Fibroblast of mammary gland (primary cell): Measurements from ENCODE around the gene FADS6.
A peak's percentile ranks its signal among the peaks of the same experiment; 100 is the strongest.

Experiments
- DNase-seq: peaks from one replicate; pipeline ENCODE4 v3.0.0-alpha.2; 2010; ENCODE audit warnings: low read depth
- H3K4me3 ChIP-seq: 2 replicates; pipeline ENCODE4 v1.5.1; 2011; ENCODE audit warnings: low read depth, mild to moderate bottlenecking, low read length, moderate library complexity; ENCODE audit not compliant: control insufficient read depth
- TF ChIP-seq, protein P1 (sequence below): conservative IDR thresholded peaks from 2 replicates; pipeline ENCODE4 v1.5.1; 2011; ENCODE audit warnings: low read depth, low read length, inconsistent platforms; ENCODE audit not compliant: control insufficient read depth, insufficient read depth

Gene FADS6

DNA sequence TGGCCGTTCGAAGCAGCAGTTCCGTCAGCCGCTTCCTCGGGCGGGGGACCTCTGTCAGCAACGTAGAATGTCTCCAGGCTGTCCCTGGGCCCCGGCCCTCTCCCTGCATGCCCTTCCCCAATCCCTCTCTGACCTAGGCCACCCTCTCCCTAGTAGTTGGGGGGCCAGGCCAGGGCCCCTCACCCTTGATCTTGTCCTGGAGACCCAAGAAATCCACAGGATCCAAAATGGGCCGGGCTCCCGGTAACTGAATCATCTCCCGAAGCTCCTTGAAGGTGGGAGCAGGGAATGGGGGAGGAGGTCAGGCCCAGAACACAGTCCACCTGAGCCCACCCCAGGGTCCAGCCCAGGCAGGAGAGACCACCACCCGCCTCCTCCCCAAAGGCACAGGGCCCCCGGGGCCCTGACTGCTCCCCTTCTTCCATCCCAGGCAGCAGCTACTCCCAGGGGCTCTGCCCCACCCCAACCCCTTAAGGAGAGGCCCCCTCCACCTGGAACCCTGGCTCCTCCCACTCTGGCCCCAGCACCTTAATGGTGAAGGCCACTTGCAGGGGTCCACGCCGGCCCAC is 29.1 kb downstream of the FADS6 start:
- TF ChIP-seq, protein P1, sequence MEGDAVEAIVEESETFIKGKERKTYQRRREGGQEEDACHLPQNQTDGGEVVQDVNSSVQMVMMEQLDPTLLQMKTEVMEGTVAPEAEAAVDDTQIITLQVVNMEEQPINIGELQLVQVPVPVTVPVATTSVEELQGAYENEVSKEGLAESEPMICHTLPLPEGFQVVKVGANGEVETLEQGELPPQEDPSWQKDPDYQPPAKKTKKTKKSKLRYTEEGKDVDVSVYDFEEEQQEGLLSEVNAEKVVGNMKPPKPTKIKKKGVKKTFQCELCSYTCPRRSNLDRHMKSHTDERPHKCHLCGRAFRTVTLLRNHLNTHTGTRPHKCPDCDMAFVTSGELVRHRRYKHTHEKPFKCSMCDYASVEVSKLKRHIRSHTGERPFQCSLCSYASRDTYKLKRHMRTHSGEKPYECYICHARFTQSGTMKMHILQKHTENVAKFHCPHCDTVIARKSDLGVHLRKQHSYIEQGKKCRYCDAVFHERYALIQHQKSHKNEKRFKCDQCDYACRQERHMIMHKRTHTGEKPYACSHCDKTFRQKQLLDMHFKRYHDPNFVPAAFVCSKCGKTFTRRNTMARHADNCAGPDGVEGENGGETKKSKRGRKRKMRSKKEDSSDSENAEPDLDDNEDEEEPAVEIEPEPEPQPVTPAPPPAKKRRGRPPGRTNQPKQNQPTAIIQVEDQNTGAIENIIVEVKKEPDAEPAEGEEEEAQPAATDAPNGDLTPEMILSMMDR, result no peak
- H3K4me3 ChIP-seq, result no peak overlapping the region

DNA sequence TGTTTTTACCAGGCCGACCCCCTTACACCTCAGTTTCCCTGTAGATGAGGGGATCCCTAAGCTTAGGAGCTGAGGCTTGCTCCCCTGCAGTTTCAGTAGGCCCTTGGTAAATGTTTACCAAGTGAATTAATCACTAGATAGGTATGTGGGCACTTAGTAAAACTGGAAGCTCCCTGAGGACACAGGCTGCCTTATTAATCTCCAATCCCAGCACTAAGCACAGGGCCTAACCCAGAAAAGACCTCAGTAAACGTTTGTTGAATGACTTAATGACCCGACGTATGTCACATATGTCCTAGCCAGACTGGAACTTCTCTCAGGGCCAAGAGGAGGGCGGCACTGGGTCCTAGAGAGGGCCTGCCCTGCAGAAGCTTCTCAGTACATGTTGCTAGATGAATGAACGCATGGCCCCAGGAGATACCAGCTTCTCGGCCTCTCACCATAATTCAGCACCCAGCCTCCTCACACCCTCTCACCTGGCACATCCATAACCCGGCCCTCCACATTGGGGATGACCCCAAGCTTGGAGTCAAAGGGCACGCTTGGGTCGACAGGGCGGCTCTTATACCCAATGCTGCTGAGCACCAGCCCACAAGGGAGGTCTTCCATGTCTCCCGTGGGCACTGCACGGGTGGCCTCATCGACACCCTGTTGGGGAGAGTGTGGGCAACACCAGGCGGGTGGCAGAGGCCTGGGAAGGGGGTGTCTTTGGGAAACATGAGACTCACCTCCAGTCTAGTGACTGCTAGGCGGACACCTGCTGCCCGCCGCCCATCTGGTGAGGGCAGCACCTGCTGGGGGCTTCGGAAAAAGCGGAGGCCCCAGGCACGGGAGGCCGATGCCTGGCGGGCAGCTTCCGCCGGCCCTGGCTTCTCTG is 29.8 kb downstream of the FADS6 start:
- no peak for DNase-seq
- no peak overlapping the region for H3K4me3 ChIP-seq
- TF ChIP-seq, protein P1, result no peak

More for the DNA sequence above, 29.1 kb downstream of the FADS6 start:
- no peak for DNase-seq

DNA sequence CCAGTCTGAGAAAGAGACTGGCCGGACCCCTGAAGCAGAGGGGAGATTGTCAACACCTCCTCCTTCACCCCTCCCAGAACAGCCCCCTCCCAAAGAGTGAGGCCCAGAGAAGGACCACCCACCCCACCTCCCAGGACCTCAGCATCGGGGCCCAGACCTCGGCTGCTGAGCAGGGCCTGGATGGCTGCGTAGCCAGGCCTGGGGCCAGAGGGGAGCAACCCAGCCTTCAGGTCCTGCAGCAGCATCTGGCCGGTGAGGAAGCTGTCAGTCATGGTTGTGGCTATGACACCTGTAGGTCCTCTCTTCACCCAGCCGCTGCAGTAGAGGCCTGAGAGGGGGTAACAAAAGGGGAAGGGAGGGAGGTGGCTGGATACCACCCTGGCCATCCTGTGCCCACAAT is 30.5 kb downstream of the FADS6 start:
- DNase-seq, result no peak
- H3K4me3 ChIP-seq, result no peak overlapping the region

DNA sequence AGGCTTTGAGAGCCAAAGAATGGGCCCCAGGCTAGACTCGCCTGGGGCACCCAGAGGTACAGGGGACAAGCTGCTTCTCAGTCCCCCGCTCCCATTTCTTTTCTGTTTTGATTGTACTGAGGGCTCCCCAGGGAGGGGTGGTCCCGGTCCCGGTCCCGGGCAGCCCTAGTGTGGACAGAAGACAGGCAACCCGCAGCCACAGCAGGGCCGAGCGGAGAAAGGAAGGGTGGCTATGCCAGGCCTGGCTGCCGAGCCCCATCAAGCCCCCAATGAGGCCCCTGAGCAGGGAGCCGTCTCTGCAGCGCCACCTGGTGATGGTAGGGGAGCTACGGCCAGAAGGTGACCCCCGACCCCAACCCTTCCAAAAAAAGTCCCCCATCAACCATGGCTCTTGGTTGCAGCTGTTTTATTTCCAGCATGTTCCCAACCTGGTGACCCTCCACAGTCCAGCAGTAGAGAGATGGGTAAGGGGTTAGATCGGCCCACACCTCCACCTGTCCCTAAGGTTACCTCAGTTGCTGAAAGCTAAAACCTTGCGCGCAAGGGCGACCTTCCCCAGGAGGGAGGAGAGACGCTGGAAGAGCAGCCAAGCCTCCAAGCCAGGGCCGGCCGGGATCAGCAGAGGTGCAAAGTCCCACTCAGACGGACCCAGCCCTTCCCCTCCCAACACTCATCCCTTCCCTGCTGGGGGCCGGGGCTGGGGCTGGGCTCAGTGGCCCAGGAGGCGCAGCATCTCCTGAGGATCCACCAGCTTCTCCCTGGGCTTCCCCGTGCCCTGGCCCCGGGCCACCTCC is 31.1 kb downstream of the FADS6 start:
- H3K4me3 ChIP-seq, result no peak overlapping the region
- no peak for DNase-seq

More for the DNA sequence above, 30.5 kb downstream of the FADS6 start:
- TF ChIP-seq, protein P1, result no peak

DNA sequence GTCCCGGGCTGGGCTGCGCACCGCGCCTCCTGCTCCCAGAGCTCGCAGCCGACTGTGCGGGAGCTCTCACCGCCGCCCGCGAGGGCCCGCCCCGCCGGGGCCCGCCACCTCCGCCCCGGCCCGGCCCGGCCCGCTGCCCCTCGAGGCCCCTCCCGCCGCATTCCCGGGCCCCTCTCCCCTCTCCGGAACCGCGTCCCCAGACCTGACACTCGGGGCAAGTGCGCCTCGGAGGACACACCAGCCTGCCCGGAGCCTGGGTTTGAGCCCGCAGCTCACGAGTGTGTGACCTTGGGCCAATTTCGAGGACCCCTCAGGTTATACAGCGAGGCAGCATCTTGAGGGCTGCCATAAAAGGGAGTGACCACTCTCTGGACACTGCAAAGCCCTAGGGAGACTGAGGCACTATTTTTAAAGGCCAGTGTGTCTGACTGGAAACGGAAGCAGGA is 31.7 kb downstream of the FADS6 start:
- TF ChIP-seq, protein P1, result no peak
- no peak for DNase-seq
- H3K4me3 ChIP-seq, result no peak overlapping the region

More for the DNA sequence above, 31.1 kb downstream of the FADS6 start:
- TF ChIP-seq, protein P1, result peak; percentile 50

DNA sequence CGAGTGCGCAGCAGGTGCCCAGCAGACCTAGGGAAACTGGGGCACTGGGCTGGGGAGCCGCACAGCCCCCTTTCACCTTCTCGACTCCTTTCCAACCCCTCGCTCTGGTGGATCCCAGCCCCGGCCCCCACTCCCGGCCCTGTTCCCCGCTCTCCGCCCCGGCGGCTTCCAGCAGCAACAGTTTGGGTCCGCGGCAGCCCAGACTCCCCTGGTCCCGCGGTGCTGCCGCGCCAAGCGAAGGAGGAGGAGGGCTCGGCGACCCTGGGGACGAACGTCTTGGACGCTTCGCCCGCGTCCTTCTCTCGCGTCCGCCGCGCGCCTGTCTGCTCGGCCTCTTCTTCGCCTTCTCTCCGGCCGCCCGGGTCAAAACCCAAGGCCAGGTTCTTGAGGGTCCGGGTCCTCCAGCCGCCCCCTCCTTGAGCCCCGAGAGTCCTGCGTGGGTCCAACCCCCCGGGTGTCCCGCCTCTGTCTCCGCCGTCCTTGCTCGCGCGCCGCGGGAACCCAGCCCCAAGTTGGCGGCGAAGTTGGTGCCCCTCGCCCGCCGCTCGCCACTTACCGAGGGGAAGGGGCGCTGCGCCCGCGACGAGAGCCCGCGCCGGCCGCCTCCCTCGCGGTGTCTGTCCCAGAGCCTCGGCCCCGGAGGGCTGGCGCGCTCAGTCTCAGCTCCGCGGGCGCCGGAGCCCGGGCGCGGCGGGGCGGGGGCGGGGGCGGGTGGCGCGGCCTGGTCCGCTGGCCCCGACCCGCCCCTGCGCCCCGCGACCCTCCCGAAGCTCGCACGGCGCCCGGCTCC is 32.4 kb downstream of the FADS6 start:
- TF ChIP-seq, protein P1, result no peak
- no peak overlapping the region for H3K4me3 ChIP-seq
- DNase-seq, result no peak
